Osteoblast (primary cell): ENCODE measurements around the gene MAS1. TPM values are rescaled to one million over a fixed set of nuclear protein-coding genes. Genes with fewer than 3 reads are reported as not detected.

ENCODE experiments used
- DNase-seq: peaks from one replicate; pipeline ENCODE4 v3.0.0; 2011; ENCODE audit warnings: low spot score, mixed read lengths; ENCODE audit not compliant: insufficient read length; ENCODE audit errors: missing footprints
- H2AFZ ChIP-seq: 2 replicates; pipeline ENCODE4 v1.6.0; 2011; ENCODE audit warnings: mild to moderate bottlenecking, low read length
- H3K27ac ChIP-seq: 2 replicates; pipeline ENCODE4 v1.5.1; 2011; ENCODE audit warnings: mild to moderate bottlenecking, low read depth, low read length, moderate library complexity
- H3K27me3 ChIP-seq: 2 replicates; pipeline ENCODE4 v1.6.0; 2012; ENCODE audit warnings: mild to moderate bottlenecking, control low read depth, inconsistent platforms, low read length, moderate library complexity; ENCODE audit not compliant: insufficient read depth
- H3K36me3 ChIP-seq: 2 replicates; pipeline ENCODE4 v1.5.1; 2011; ENCODE audit warnings: mild to moderate bottlenecking, low read length, control low read depth, moderate library complexity; ENCODE audit not compliant: insufficient read depth
- H3K4me1 ChIP-seq: 2 replicates; pipeline ENCODE4 v1.5.1; 2011; ENCODE audit warnings: mild to moderate bottlenecking, low read length, control low read depth, moderate library complexity; ENCODE audit not compliant: insufficient read depth
- H3K4me2 ChIP-seq: 2 replicates; pipeline ENCODE4 v1.6.0; 2011; ENCODE audit warnings: mild to moderate bottlenecking, low read length; ENCODE audit not compliant: insufficient read depth
- H3K4me3 ChIP-seq: fragments of 200-600 bp; sonication (generic); 3 replicates; pipeline ENCODE4 v1.5.1; 2012; ENCODE audit warnings: mild to moderate bottlenecking, low read length, inconsistent platforms; ENCODE audit not compliant: insufficient read depth
- H3K79me2 ChIP-seq: 2 replicates; pipeline ENCODE4 v1.6.0; 2012; ENCODE audit warnings: mild to moderate bottlenecking, low read length, control low read depth, inconsistent platforms; ENCODE audit not compliant: insufficient read depth
- H3K9me3 ChIP-seq: 2 replicates; pipeline ENCODE4 v1.5.1; 2011; ENCODE audit warnings: low read depth, low read length, control low read depth
- H4K20me1 ChIP-seq: 2 replicates; pipeline ENCODE4 v1.6.0; 2012; ENCODE audit warnings: mild to moderate bottlenecking, low read length, control low read depth; ENCODE audit not compliant: insufficient read depth
- CTCF ChIP-seq: IDR thresholded peaks from 2 replicates; pipeline ENCODE4 v1.5.1; 2011; ENCODE audit warnings: mild to moderate bottlenecking, low read depth, low read length, moderate library complexity; ENCODE audit errors: extremely low read depth
- total RNA-seq: library from RNA; depleted of rRNA; stranded (reverse); fragments of >200 nt; gene quantifications from 2 replicates; pipeline ENCODE4 v1.2.3, GENCODE V29; 2012

Gene MAS1
- total RNA-seq, 1 donor, result under 0.01 TPM

- Histone ChIP-seq H3K27ac (no peak overlapping the region), H3K4me3 (no peak overlapping the region), H2AFZ (no peak overlapping the region), H4K20me1 (no peaks in the 10 kb centered on the region), H3K4me1 (no peaks in the 10 kb centered on the region), H3K27me3 (no peaks in the 10 kb centered on the region), H3K36me3 (no peaks in the 10 kb centered on the region), H3K9me3 (no peaks in the 10 kb centered on the region), H3K4me2 (no peak overlapping the region), H3K79me2 (no peaks in the 10 kb centered on the region)
- TF ChIP-seq CTCF, result no peak
- no peak for DNase-seq
Observed at GRCh38 chr6:159926542-159927203, 35.9 kb downstream of the MAS1 start.

- H3K36me3 ChIP-seq, result no peaks in the 10 kb centered on the region
- no peak overlapping the region for H3K27ac ChIP-seq
- peak overlapping the region; percentile 21 for H2AFZ ChIP-seq
- no peaks in the 10 kb centered on the region for H3K27me3 ChIP-seq
- H3K9me3 ChIP-seq, result no peaks in the 10 kb centered on the region
- no peaks in the 10 kb centered on the region for H4K20me1 ChIP-seq
- no peak overlapping the region for H3K4me3 ChIP-seq
- DNase-seq, result no peak
- TF ChIP-seq CTCF, result no peak
- H3K4me1 ChIP-seq, result peaks cover 10% of the 10 kb centered on the region
- H3K79me2 ChIP-seq, result no peaks in the 10 kb centered on the region
- no peak overlapping the region for H3K4me2 ChIP-seq
Observed at GRCh38 chr6:159929819-159930218, 39.0 kb downstream of the MAS1 start.

DNA sequence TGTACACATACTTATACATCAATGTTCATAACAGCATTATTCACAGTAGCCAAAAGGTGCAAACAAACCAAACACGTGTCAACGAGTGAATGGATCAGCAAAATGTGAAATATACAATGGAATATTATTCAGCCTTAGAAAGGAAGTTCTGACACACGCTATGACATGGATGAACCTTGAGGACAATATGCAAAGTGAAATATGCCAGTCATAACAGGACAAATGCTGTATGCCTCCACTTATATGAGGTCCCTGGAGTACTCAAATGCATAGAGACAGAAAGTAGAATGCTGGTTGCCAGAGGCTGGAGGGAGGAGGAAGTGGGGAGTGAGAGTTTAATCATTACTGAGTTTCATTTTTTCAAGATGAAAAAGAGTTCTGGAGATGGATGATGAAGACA is 40.3 kb downstream of the MAS1 start:
- no peak for TF ChIP-seq CTCF
- H2AFZ ChIP-seq, result no peak overlapping the region
- H3K9me3 ChIP-seq, result no peaks in the 10 kb centered on the region

DNA sequence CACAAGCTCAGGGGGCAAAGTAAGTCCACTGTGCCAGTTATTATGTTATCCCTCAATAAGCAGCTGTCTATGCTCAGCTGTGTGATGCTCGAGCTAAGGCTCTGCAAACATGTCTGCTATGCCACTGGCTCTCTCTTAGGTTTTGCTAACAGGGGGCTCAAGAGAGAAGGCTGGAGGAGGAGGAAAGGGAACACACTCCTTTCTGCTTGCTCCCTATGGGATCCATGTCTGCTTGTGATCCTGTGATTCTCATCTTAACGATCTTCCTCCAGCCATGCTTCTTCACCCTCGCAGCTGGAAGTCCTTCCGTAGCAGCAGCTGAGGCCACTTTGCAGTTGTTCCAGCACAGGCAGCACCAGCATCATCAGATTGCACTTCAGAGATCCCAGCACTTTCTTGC is 41.1 kb downstream of the MAS1 start:
- no peak for TF ChIP-seq CTCF
- no peaks in the 10 kb centered on the region for H3K27me3 ChIP-seq
- no peak overlapping the region for H2AFZ ChIP-seq
- no peak for DNase-seq
- H4K20me1 ChIP-seq, result no peaks in the 10 kb centered on the region
- no peaks in the 10 kb centered on the region for H3K36me3 ChIP-seq
- H3K4me2 ChIP-seq, result no peak overlapping the region
- H3K4me1 ChIP-seq, result peaks cover 16% of the 10 kb centered on the region
- no peak overlapping the region for H3K4me3 ChIP-seq
- no peak overlapping the region for H3K27ac ChIP-seq
- H3K79me2 ChIP-seq, result no peaks in the 10 kb centered on the region
- no peaks in the 10 kb centered on the region for H3K9me3 ChIP-seq

More for the DNA sequence above, 40.3 kb downstream of the MAS1 start:
- DNase-seq, result no peak
- Histone ChIP-seq H3K27ac (no peak overlapping the region), H3K4me2 (no peak overlapping the region), H4K20me1 (no peaks in the 10 kb centered on the region), H3K4me1 (peaks cover 16% of the 10 kb centered on the region), H3K27me3 (no peaks in the 10 kb centered on the region), H3K79me2 (no peaks in the 10 kb centered on the region), H3K36me3 (no peaks in the 10 kb centered on the region), H3K4me3 (no peak overlapping the region)
